Measurements from ENCODE around the gene MTG2.

Gene MTG2

DNA sequence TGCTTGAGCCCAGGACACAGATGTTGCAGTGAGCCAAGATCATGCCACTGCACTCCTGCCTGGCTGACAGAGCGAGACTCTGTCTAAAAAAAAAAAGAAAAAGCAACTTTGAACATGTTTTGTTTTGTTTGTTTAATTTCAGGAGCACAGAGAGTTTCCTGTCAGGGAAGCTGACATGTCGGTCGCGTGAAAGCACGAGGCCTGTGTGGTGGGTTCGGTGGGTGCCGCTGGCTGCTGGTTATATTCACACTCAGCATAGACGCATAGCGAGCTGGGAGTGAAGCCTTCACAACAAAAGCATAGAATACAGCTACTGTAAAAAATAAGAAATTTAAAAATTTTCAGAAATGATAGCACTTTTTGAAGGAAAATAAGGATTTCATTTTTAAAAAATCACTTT, 14.5 kb downstream of the MTG2 start:
- no peak for DNase-seq (ENCODE audit: low read depth)

DNA sequence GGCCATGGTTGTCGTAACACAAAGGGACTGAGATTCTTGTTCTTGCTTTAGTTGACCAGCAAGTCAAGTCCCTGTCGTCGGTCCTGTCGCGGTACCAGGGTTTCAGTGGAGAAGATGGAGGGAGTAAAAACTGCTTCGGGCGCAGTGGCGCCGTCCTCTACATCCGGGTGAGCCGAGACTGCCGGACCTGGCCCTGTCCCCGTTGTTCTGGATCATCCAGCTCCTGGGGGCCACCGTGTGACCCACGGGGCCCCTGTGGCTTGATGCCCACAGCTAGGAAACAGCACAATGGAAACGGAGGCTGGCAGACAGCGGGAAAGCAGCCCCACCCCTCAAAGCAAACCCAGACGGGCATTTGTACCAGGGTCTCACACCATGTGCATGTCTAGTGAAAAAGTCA, 15.0 kb downstream of the MTG2 start:
- DNase-seq (ENCODE audit: low read depth): no peak

More for the DNA sequence above, 14.5 kb downstream of the MTG2 start:
- H3K4me3 ChIP-seq (ENCODE audit: control insufficient read depth, low read depth, low read length): no peak overlapping the region
- TF ChIP-seq, protein P1, sequence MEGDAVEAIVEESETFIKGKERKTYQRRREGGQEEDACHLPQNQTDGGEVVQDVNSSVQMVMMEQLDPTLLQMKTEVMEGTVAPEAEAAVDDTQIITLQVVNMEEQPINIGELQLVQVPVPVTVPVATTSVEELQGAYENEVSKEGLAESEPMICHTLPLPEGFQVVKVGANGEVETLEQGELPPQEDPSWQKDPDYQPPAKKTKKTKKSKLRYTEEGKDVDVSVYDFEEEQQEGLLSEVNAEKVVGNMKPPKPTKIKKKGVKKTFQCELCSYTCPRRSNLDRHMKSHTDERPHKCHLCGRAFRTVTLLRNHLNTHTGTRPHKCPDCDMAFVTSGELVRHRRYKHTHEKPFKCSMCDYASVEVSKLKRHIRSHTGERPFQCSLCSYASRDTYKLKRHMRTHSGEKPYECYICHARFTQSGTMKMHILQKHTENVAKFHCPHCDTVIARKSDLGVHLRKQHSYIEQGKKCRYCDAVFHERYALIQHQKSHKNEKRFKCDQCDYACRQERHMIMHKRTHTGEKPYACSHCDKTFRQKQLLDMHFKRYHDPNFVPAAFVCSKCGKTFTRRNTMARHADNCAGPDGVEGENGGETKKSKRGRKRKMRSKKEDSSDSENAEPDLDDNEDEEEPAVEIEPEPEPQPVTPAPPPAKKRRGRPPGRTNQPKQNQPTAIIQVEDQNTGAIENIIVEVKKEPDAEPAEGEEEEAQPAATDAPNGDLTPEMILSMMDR (IDR thresholded peaks at IDR 0.05; ENCODE audit: control insufficient read depth, insufficient read depth, low read depth, low read length, missing control alignments): no peak

DNA sequence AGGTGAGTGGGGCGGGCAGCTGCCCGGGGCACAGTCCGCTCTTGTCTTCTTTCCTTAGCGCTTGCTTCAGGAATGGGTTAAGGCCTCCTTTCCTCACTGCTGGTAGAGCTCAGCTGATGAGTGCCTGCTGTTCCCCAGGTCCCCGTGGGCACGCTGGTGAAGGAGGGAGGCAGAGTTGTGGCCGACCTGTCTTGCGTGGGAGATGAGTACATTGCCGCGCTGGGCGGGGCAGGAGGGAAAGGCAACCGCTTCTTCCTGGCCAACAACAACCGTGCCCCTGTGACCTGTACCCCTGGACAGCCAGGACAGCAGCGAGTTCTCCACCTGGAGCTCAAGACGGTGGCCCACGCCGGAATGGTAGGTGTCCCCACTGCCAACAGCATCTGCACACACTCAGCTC, 15.7 kb downstream of the MTG2 start:
- TF ChIP-seq, protein P1 (IDR thresholded peaks at IDR 0.05; ENCODE audit: control insufficient read depth, insufficient read depth, low read depth, low read length, missing control alignments): no peak
- DNase-seq (ENCODE audit: low read depth): no peak
- H3K4me3 ChIP-seq (ENCODE audit: control insufficient read depth, low read depth, low read length): no peak overlapping the region

More for the DNA sequence above, 15.0 kb downstream of the MTG2 start:
- H3K4me3 ChIP-seq (ENCODE audit: control insufficient read depth, low read depth, low read length): no peak overlapping the region
- TF ChIP-seq, protein P1 (IDR thresholded peaks at IDR 0.05; ENCODE audit: control insufficient read depth, insufficient read depth, low read depth, low read length, missing control alignments): no peak

DNA sequence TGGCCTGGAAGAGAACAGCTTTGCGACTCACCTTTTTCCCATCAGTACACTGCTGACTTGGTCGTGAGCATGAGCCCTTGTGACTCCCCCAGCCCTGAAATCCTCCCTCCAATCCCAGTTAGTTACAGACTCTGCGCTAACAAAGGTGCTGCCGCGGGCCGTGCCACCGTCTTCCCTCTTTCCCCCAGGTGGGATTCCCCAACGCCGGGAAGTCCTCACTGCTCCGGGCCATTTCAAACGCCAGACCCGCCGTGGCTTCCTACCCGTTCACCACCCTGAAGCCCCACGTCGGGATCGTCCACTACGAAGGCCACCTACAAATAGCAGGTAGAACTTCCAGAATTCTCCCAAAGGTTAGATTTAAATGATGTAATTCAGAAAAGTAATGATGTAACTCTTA, 16.1 kb downstream of the MTG2 start:
- DNase-seq (ENCODE audit: low read depth): no peak
- H3K4me3 ChIP-seq (ENCODE audit: control insufficient read depth, low read depth, low read length): no peak overlapping the region
- TF ChIP-seq, protein P1 (IDR thresholded peaks at IDR 0.05; ENCODE audit: control insufficient read depth, insufficient read depth, low read depth, low read length, missing control alignments): no peak

DNA sequence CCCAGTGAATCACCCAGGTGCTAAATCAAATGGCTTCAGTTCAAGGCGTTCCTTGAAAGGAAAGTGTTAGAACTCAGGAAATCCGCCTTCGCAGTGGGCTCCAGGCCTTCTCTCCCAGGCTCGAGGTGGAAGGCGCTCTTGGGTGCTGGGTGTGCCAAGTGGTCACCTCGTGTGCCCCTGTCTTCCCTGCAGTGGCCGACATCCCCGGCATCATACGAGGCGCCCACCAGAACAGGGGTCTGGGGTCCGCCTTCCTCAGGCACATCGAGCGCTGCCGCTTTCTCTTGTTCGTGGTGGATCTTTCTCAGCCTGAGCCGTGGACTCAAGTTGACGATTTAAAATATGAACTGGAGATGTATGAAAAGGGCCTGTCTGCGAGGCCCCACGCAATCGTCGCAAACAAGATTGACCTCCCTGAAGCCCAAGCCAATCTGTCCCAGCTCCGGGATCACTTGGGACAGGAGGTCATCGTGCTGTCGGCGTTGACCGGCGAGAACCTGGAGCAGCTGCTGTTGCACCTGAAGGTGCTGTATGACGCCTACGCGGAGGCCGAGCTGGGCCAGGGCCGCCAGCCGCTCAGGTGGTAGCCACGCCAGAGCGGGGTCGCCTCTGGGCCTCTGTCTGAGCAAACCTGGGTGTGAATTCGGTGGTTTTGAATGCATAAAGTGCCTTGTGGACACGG, 17.8 kb downstream of the MTG2 start:
- no peak overlapping the region for H3K4me3 ChIP-seq (ENCODE audit: control insufficient read depth, low read depth, low read length)
- no peak for DNase-seq (ENCODE audit: low read depth)
- TF ChIP-seq, protein P1 (IDR thresholded peaks at IDR 0.05; ENCODE audit: control insufficient read depth, insufficient read depth, low read depth, low read length, missing control alignments): no peak

DNA sequence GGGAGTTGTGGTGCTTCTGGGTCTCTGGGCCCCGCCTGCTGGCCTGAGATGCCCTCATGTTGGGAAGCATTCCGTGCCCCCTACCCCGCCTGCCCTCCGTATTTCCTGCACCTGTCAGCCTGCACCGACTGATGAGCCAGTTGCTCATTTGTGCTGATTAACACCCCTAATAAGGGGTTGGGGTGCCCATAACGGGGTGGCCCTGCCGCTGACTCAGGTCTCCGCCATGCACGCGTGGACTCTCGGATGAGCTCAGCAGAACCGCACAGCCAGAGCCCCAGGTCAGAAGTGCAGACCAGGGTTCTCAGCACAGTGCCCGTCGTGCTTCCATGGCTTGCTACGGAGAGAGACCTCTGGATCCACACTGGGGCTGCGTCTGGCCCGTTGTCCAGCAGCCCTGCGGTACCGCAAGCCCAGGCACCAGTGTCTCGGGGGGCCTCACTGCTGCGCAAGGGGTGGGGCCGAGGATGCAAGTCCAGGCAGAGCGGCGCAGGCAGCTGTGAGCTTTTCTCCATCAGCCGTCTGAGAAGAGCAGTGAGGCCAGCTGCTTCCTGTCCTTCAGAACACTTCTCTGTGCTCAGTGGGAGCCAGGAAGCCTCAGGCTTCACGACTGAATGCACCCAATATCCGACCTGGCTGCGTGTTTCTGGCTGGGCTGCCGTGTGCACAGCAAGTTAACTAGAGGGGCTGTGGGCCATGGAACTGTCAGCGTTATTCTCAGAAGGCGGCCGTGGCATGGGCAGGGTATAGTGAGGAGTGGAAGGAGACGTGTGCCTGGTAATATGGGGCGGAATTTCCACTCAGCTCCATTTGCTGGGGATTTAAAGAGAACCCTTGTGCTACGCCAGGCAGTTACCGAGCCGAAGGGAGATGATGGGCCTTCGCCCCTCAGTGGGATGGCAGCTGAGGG, 18.6 kb downstream of the MTG2 start:
- TF ChIP-seq, protein P1 (IDR thresholded peaks at IDR 0.05; ENCODE audit: control insufficient read depth, insufficient read depth, low read depth, low read length, missing control alignments): no peak
- DNase-seq (ENCODE audit: low read depth): no peak
- H3K4me3 ChIP-seq (ENCODE audit: control insufficient read depth, low read depth, low read length): no peak overlapping the region

Measured in AG09309 (cell line).